IPS-18a (cell line): ENCODE data around the gene VPS18.
A peak's percentile ranks its signal among the peaks of the same experiment; 100 is the strongest.

ENCODE experiments used
- H3K27ac ChIP-seq: one replicate; pipeline ENCODE4 v1.5.1; 2013; ENCODE audit warnings: low read length
- H3K27me3 ChIP-seq: one replicate; pipeline ENCODE4 v1.6.1; 2013; ENCODE audit warnings: mild to moderate bottlenecking, low read length; ENCODE audit not compliant: control insufficient read depth, insufficient read depth
- H3K36me3 ChIP-seq: one replicate; pipeline ENCODE4 v1.6.1; 2013; ENCODE audit warnings: low read depth, low read length; ENCODE audit not compliant: control insufficient read depth
- H3K4me1 ChIP-seq: one replicate; pipeline ENCODE4 v1.6.1; 2013; ENCODE audit warnings: low read depth, low read length; ENCODE audit not compliant: control insufficient read depth
- H3K4me3 ChIP-seq: one replicate; pipeline ENCODE4 v1.5.1; 2013; ENCODE audit warnings: low read length
- H3K9ac ChIP-seq: one replicate; pipeline ENCODE4 v1.6.1; 2013; ENCODE audit warnings: mild to moderate bottlenecking, low read length, moderate library complexity
- H3K9me3 ChIP-seq: one replicate; pipeline ENCODE4 v1.6.1; 2013; ENCODE audit warnings: low read depth, low read length; ENCODE audit not compliant: control insufficient read depth

The VPS18 gene

GRCh38 chr15:40871749-40872617 is 22.3 kb upstream of the VPS18 start:
- Histone ChIP-seq H3K27me3 (peaks cover 10% of the 10 kb centered on the region), H3K9me3 (no peaks in the 10 kb centered on the region), H3K27ac (no peak overlapping the region), H3K36me3 (no peaks in the 10 kb centered on the region), H3K9ac (no peak overlapping the region), H3K4me1 (peaks cover 7% of the 10 kb centered on the region), H3K4me3 (no peak overlapping the region)

DNA sequence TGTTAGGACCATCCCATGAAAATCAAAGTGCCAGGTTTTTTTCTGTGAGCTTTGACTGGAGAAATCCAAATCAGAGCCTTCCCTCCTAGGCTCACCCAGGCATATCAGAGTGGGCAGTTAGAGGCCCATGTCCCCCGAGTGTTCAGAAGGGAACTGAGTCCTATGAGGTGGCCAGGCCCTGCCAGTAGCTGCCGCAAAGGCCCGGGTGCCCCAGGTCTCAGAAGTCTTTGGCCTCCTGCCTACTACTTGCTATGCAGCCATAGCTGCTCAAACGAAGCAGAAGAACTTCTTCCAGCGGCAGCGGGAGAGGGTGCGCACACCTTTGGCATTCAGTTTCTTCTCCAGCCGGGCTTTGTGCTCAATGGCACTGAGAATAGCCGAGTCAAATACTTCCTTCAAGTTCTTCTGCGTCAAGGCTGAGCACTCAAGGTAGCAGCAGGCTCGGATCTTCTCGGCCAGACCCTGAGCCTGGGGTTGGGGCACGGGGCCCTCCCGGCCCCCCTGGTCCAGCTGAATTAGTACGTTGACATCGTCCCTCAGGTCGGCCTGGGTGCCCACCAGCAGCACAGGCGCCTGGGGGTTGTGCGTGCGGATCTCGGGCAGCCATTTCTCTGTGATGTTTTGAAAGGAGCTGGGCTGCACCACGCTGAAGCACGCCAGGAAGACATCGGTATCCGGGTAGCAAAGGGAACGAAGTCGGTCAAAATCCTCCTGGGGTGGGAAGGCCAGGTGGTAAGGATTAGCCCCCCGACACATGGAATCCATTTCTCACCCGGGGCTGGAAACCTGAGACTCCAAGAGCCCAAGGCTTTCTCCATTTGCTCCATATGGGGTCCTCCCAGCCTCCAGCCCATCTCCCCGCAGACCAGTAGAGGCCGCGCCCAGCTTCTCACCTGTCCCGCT is 21.2 kb upstream of the VPS18 start:
- Histone ChIP-seq H3K27me3 (peaks cover 10% of the 10 kb centered on the region), H3K36me3 (no peaks in the 10 kb centered on the region), H3K4me1 (peaks cover 7% of the 10 kb centered on the region), H3K9ac (no peak overlapping the region), H3K27ac (no peak overlapping the region), H3K9me3 (no peaks in the 10 kb centered on the region), H3K4me3 (peak overlapping the region; percentile 58)

DNA sequence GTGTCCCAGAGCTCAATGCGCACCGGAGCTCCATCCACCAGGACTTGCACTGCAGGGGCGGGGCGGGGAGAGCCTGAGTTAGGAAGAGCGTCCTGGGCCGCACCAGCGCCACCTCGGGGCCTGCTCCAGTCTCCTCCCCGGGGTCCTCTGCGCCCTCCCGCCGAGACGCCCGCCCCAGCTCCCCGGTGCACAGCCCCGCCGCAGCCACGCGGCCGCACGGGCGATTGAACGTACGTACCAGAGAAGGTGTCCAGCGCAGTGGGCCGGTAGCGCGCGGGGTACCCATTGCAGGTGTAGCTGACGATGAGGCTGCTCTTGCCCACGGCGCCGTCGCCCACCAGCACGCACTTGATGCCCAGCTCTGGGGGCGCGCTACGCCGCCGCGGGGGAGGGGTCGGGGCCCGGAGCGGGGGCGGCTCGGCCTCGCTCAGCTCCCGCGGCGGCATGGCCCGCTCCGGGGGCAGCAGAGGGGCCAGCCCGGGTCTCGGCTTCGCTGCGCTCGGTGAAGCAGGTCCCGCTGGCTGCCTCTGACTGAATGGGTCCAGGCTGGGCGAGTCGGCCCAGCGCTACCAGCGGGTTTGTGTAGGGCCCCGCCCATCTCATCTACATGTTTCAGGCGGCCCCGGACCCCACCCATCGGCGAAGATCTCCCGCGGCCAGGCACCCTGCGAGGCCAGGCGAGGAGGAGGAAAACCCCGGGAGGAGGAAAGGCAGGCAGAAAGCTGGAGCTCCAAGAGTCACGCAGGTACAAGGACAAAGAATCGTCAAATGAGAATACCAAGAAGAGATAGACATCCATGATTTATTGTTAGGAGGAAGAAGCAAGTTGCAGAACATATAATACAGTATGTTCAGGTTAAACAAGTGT is 20.3 kb upstream of the VPS18 start, which contains the start of gene RHOV:
TSS of gene RHOV (minus strand) at position 541 of the 868 bp plus-strand sequence. CDS start at position 446, 95 bp downstream.
- peaks cover 10% of the 10 kb centered on the region for H3K27me3 ChIP-seq
- H3K9me3 ChIP-seq, result no peaks in the 10 kb centered on the region
- H3K36me3 ChIP-seq, result no peaks in the 10 kb centered on the region
- no peak within 1 kb of the TSS for H3K9ac ChIP-seq
- no peak within 1 kb of the TSS for H3K27ac ChIP-seq
- H3K4me1 ChIP-seq, result peaks cover 7% of the 10 kb centered on the region
- H3K4me3 ChIP-seq, result peak within 1 kb of the TSS; percentile 58

GRCh38 chr15:40875991-40876730 is 18.1 kb upstream of the VPS18 start:
- Histone ChIP-seq H3K9ac (no peak overlapping the region), H3K4me3 (no peak overlapping the region), H3K4me1 (peaks cover 7% of the 10 kb centered on the region), H3K9me3 (no peaks in the 10 kb centered on the region), H3K36me3 (no peaks in the 10 kb centered on the region), H3K27me3 (peaks cover 10% of the 10 kb centered on the region), H3K27ac (no peak overlapping the region)

GRCh38 chr15:40877694-40878093 is 16.6 kb upstream of the VPS18 start:
- no peaks in the 10 kb centered on the region for H3K36me3 ChIP-seq
- H3K4me1 ChIP-seq, result no peaks in the 10 kb centered on the region
- H3K9ac ChIP-seq, result no peak overlapping the region
- H3K27ac ChIP-seq, result no peak overlapping the region
- H3K27me3 ChIP-seq, result peaks cover 8% of the 10 kb centered on the region
- no peaks in the 10 kb centered on the region for H3K9me3 ChIP-seq
- no peak overlapping the region for H3K4me3 ChIP-seq

- no peak overlapping the region for H3K4me3 ChIP-seq
- H3K4me1 ChIP-seq, result no peaks in the 10 kb centered on the region
- no peak overlapping the region for H3K27ac ChIP-seq
- H3K9me3 ChIP-seq, result no peaks in the 10 kb centered on the region
- no peak overlapping the region for H3K9ac ChIP-seq
- H3K36me3 ChIP-seq, result no peaks in the 10 kb centered on the region
- no peaks in the 10 kb centered on the region for H3K27me3 ChIP-seq
These were observed 15.5 kb upstream of the VPS18 start for GRCh38 chr15:40878785-40879184.

DNA sequence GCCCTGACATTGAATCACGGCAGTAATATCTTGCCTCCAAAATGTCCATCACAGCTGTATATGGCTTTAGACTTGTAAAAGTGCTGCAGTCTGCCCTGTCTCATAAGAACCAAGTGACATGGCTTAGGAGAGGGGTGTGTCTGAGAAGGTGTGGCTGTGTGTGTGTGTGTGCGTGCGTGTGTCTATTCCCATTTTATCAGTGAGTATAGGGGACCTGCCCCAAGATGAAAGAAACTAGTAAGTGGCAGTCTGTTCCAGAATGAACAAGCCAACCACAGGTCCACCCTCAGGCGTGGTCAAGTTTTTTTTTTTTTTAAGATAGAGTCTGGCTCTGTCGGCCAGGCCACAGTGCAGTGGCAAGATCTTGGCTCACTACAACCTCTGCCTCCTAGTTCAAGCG is 14.6 kb upstream of the VPS18 start:
- no peaks in the 10 kb centered on the region for H3K27me3 ChIP-seq
- no peak overlapping the region for H3K4me3 ChIP-seq
- no peak overlapping the region for H3K27ac ChIP-seq
- no peak overlapping the region for H3K9ac ChIP-seq
- H3K36me3 ChIP-seq, result no peaks in the 10 kb centered on the region
- no peaks in the 10 kb centered on the region for H3K9me3 ChIP-seq
- H3K4me1 ChIP-seq, result no peaks in the 10 kb centered on the region

GRCh38 chr15:40881351-40881750 is 12.9 kb upstream of the VPS18 start:
- no peak overlapping the region for H3K4me3 ChIP-seq
- H3K27ac ChIP-seq, result no peak overlapping the region
- no peaks in the 10 kb centered on the region for H3K4me1 ChIP-seq
- H3K36me3 ChIP-seq, result no peaks in the 10 kb centered on the region
- H3K9ac ChIP-seq, result no peak overlapping the region
- no peaks in the 10 kb centered on the region for H3K27me3 ChIP-seq
- no peaks in the 10 kb centered on the region for H3K9me3 ChIP-seq

GRCh38 chr15:40886586-40886985 is 7.7 kb upstream of the VPS18 start:
- no peaks in the 10 kb centered on the region for H3K27me3 ChIP-seq
- H3K36me3 ChIP-seq, result no peaks in the 10 kb centered on the region
- no peak overlapping the region for H3K27ac ChIP-seq
- no peaks in the 10 kb centered on the region for H3K9me3 ChIP-seq
- no peaks in the 10 kb centered on the region for H3K4me1 ChIP-seq
- no peak overlapping the region for H3K4me3 ChIP-seq
- no peak overlapping the region for H3K9ac ChIP-seq

DNA sequence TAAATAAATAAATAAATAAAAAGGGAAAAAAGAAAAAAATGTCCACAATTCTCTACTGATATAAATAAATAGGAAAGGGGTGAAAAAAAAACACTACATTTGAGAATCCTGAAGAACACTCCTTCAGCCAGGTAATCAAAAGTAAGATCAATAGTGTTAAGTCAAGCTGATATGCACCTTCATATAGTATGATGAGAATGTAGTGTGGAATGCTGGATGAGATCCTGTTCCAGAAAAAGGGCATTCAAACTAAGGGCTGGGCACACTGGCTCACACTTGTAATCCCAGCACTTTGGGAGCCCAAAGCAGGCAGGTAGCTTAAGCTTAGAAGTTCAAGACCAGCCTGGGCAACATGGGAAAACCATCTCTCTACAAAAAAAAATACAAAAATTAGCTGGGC is 5.1 kb upstream of the VPS18 start:
- no peaks in the 10 kb centered on the region for H3K4me1 ChIP-seq
- H3K36me3 ChIP-seq, result no peaks in the 10 kb centered on the region
- H3K9ac ChIP-seq, result no peak overlapping the region
- peaks cover 18% of the 10 kb centered on the region for H3K27me3 ChIP-seq
- H3K9me3 ChIP-seq, result no peaks in the 10 kb centered on the region
- no peak overlapping the region for H3K4me3 ChIP-seq
- H3K27ac ChIP-seq, result no peak overlapping the region
